GM12878 (cell line): Measurements from ENCODE around the gene P4HA2.

ENCODE experiments used
- CBX5 ChIP-seq: sonication (generic); IDR thresholded peaks from 2 replicates; pipeline ENCODE4 v1.6.1; 2016; ENCODE audit warnings: low read depth, moderate library complexity, mild to moderate bottlenecking, inconsistent platforms
- MTA3 ChIP-seq: IDR thresholded peaks from 2 replicates; pipeline ENCODE4 v1.6.1; 2012; ENCODE audit warnings: low read length, inconsistent platforms, borderline replicate concordance
- POLR2AphosphoS5 ChIP-seq: IDR thresholded peaks from 2 replicates; pipeline ENCODE4 v1.6.1; 2011; ENCODE audit warnings: mild to moderate bottlenecking, low read length, inconsistent platforms
- TF ChIP-seq, protein P1 (sequence below), 3 experiments: IDR thresholded peaks in 2 of 3; conservative IDR thresholded peaks in 1 of 3; 2 replicates each; pipeline ENCODE4 v1.5.1; 2011; ENCODE audit warnings: low read depth in 3 of 3, low read length in 3 of 3, mild to moderate bottlenecking in 3 of 3, control low read depth in 2 of 3, moderate library complexity in 2 of 3, inconsistent platforms in 1 of 3, mixed read lengths in 1 of 3; ENCODE audit not compliant: control insufficient read depth in 2 of 3, insufficient read depth in 1 of 3; ENCODE audit errors: extremely low read depth in 1 of 3

DNA sequence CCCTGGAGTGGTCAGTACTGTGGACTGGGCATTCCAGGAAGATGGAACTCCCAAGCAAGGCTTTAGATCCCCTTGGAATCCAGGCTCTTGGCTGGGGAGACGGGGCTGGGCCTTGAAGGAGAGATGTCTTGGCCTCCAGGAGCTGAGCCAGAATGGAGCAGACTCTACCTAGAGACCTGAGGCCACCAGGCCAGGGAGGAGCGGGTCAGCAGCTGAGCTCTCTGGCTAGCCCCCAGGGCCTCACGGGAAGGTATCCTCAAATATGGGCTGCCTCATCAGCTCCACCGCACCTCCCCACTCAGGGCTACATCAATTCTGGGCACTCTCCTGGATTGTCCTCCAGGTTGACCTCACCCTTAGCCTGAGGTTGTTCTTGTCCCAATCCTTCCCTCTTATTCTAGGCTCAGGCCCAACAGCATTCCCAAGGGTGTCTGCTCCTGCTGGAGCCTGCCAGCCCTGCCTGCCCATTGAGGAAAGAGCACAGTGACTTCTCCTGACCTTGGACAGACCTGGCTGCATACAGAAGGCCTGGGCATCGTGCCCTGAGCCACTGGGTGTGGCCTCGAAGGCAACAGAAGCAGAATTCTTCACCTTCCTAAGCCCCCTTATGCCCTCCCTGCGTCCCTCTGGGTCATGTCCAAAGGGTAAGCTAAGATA is 26.8 kb upstream of the P4HA2 start:
- no peak for TF ChIP-seq CBX5
- TF ChIP-seq, protein P1, sequence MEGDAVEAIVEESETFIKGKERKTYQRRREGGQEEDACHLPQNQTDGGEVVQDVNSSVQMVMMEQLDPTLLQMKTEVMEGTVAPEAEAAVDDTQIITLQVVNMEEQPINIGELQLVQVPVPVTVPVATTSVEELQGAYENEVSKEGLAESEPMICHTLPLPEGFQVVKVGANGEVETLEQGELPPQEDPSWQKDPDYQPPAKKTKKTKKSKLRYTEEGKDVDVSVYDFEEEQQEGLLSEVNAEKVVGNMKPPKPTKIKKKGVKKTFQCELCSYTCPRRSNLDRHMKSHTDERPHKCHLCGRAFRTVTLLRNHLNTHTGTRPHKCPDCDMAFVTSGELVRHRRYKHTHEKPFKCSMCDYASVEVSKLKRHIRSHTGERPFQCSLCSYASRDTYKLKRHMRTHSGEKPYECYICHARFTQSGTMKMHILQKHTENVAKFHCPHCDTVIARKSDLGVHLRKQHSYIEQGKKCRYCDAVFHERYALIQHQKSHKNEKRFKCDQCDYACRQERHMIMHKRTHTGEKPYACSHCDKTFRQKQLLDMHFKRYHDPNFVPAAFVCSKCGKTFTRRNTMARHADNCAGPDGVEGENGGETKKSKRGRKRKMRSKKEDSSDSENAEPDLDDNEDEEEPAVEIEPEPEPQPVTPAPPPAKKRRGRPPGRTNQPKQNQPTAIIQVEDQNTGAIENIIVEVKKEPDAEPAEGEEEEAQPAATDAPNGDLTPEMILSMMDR (IDR thresholded peaks at IDR 0.05 in 2 of 3, conservative IDR thresholded peaks at IDR 0.05 in 1 of 3; ENCODE audit: control insufficient read depth in 2 of 3, extremely low read depth in 1 of 3, insufficient read depth in 1 of 3, low read depth in 3 of 3, low read length in 3 of 3): no peak
- TF ChIP-seq POLR2AphosphoS5: no peak
- TF ChIP-seq MTA3: no peak
